Gastroesophageal sphincter (tissue), 3 donors: ENCODE data around the gene FGGY.

Source experiments
- CTCF ChIP-seq, 4 experiments: fragments of 200-600 bp in 2 of 4; fragments of 450-650 bp in 2 of 4; sonication (generic) in 1 of 4; IDR thresholded peaks; one replicate each; pipeline ENCODE4 v1.5.1; 2017 to 2019; ENCODE audit warnings: antibody characterized with exemption in 4 of 4, mild to moderate bottlenecking in 2 of 4, moderate library complexity in 2 of 4
- EP300 ChIP-seq: sonication (generic); formaldehyde crosslinking; IDR thresholded peaks from one replicate; pipeline ENCODE4 v1.6.1; 2017; ENCODE audit warnings: antibody characterized with exemption, mild to moderate bottlenecking
- POLR2A ChIP-seq, 2 donors: fragments of 450-650 bp; IDR thresholded peaks; one replicate each; pipeline ENCODE4 v1.6.1; 2017; ENCODE audit warnings: antibody characterized with exemption in 2 of 2, mild to moderate bottlenecking in 2 of 2, moderate library complexity in 1 of 2

GRCh38 chr1:59731591-59731990 is 434.7 kb downstream of the FGGY start:
- TF ChIP-seq EP300 (no peak), CTCF (IDR thresholded peaks at IDR 0.05) (no peak), POLR2A (IDR thresholded peaks at IDR 0.05) (no peak)
